ENCODE results near the gene DEXI. TPM values are rescaled to one million over a fixed set of nuclear protein-coding genes. Genes with fewer than 3 reads are reported as not detected.
A peak's percentile ranks its signal among the peaks of the same experiment; 100 is the strongest.

The DEXI gene
- 18.6 TPM for polyA plus RNA-seq (2013)

- peak within 1 kb of the TSS in 1 of 2 experiments; percentile 44 for H3K27ac ChIP-seq (ENCODE audit: insufficient read depth in 1 of 2, low read depth in 1 of 2, low read length in 2 of 2, poor library complexity in 1 of 2, severe bottlenecking in 2 of 2)
- H3K36me3 ChIP-seq (ENCODE audit: control insufficient read depth in 4 of 4, insufficient read depth in 4 of 4, low read length in 3 of 4) = peaks cover 0 to 11% (median 0%) of the 10 kb centered on the region in 4 experiments
- H3K4me1 ChIP-seq (ENCODE audit: control extremely low read depth in 1 of 4, control insufficient read depth in 4 of 4, insufficient read depth in 4 of 4, low read length in 3 of 4) = peaks cover 24 to 73% (median 63%) of the 10 kb centered on the region in 4 experiments
- POLR2A ChIA-PET = no interaction called here
- H3K9me3 ChIP-seq (ENCODE audit: control extremely low read depth in 1 of 5, control insufficient read depth in 4 of 5, insufficient read depth in 2 of 5, low read depth in 1 of 5, low read length in 4 of 5) = no peaks in the 10 kb centered on the region
- 3% methylated on average over 43 of the region's 55 CpGs for WGBS (ENCODE audit: insufficient coverage)
- no peaks in the 10 kb centered on the region for H3K27me3 ChIP-seq (replicated peaks in 2 of 5; ENCODE audit: control insufficient read depth in 4 of 5, insufficient read depth in 5 of 5, low read length in 4 of 5)
- H3K4me3 ChIP-seq (ENCODE audit: control insufficient read depth in 1 of 7, extremely low read depth in 1 of 7, insufficient read depth in 4 of 7, low read depth in 2 of 7, low read length in 6 of 7) = peak within 1 kb of the TSS; percentile 40 to 85 (median 72)
- CTCF ChIA-PET = interaction anchor here (0.7 to 1.4 kb wide), 5 partner anchors 10 to 414 kb away, joined by 3 to 4 read pairs (median 3); no protein-coding TSS in a partner anchor
- peak; percentile 89 to 91 (median 91) for DNase-seq
Observed at GRCh38 chr16:10942352-10943063, at the start of gene DEXI. TSS of gene DEXI (minus strand) at chr16:10942468. CDS start at chr16:10942005, 463 bp downstream.

DNA sequence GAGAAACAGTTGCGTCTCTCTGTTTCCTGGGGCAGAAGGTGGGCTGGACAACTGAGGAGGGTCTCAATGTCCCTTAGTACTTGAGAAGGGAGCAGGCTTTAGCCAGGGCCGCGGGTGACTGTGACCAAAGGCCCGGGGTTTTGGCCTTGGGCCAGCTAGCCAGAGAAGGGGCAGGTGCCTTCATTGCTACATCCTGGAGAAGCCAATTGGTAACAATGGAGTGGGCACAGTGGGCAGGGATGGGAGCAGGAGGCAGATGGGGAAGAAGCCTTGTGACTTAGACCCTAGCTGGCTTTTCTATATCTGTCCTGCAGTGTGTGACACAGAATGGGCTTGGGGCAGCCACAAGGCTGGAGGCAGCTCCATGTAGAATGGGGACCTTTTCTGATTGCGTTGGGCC lies 48.1 kb upstream of the DEXI start:
- peaks cover 2 to 54% (median 29%) of the 10 kb centered on the region in 4 experiments for H3K36me3 ChIP-seq (ENCODE audit: control insufficient read depth in 4 of 4, insufficient read depth in 4 of 4, low read length in 3 of 4)
- ChIA-PET CTCF (interaction anchor here (1.0 kb wide), 1 partner anchor 12 kb away, joined by 3 read pairs; no protein-coding TSS in a partner anchor), POLR2A (no interaction called here)
- H3K27ac ChIP-seq (ENCODE audit: insufficient read depth in 1 of 2, low read depth in 1 of 2, low read length in 2 of 2, poor library complexity in 1 of 2, severe bottlenecking in 2 of 2) = no peak overlapping the region
- H3K4me3 ChIP-seq (ENCODE audit: control insufficient read depth in 1 of 7, extremely low read depth in 1 of 7, insufficient read depth in 4 of 7, low read depth in 2 of 7, low read length in 6 of 7) = no peak overlapping the region
- H3K4me1 ChIP-seq (ENCODE audit: control extremely low read depth in 1 of 4, control insufficient read depth in 4 of 4, insufficient read depth in 4 of 4, low read length in 3 of 4) = peaks cover 10 to 24% (median 19%) of the 10 kb centered on the region in 4 experiments
- WGBS (ENCODE audit: insufficient coverage) = 95% methylated on average over 5 of the region's 5 CpGs
- H3K9me3 ChIP-seq (ENCODE audit: control extremely low read depth in 1 of 5, control insufficient read depth in 4 of 5, insufficient read depth in 2 of 5, low read depth in 1 of 5, low read length in 4 of 5) = no peaks in the 10 kb centered on the region
- no peaks in the 10 kb centered on the region for H3K27me3 ChIP-seq (replicated peaks in 2 of 5; ENCODE audit: control insufficient read depth in 4 of 5, insufficient read depth in 5 of 5, low read length in 4 of 5)
- no peak for DNase-seq

- ChIA-PET CTCF (interaction anchor here (1.0 kb wide), 1 partner anchor 13 kb away, joined by 3 read pairs; no protein-coding TSS in a partner anchor), POLR2A (no interaction called here)
- WGBS (ENCODE audit: insufficient coverage) = 100% methylated on average over 6 of the region's 6 CpGs
- no peak overlapping the region for H3K27ac ChIP-seq (ENCODE audit: insufficient read depth in 1 of 2, low read depth in 1 of 2, low read length in 2 of 2, poor library complexity in 1 of 2, severe bottlenecking in 2 of 2)
- peaks cover 2 to 51% (median 25%) of the 10 kb centered on the region in 4 experiments for H3K36me3 ChIP-seq (ENCODE audit: control insufficient read depth in 4 of 4, insufficient read depth in 4 of 4, low read length in 3 of 4)
- no peak overlapping the region for H3K4me3 ChIP-seq (ENCODE audit: control insufficient read depth in 1 of 7, extremely low read depth in 1 of 7, insufficient read depth in 4 of 7, low read depth in 2 of 7, low read length in 6 of 7)
- DNase-seq = no peak
- H3K4me1 ChIP-seq (ENCODE audit: control extremely low read depth in 1 of 4, control insufficient read depth in 4 of 4, insufficient read depth in 4 of 4, low read length in 3 of 4) = peaks cover 10 to 21% (median 18%) of the 10 kb centered on the region in 4 experiments
- no peaks in the 10 kb centered on the region for H3K27me3 ChIP-seq (replicated peaks in 2 of 5; ENCODE audit: control insufficient read depth in 4 of 5, insufficient read depth in 5 of 5, low read length in 4 of 5)
- no peaks in the 10 kb centered on the region for H3K9me3 ChIP-seq (ENCODE audit: control extremely low read depth in 1 of 5, control insufficient read depth in 4 of 5, insufficient read depth in 2 of 5, low read depth in 1 of 5, low read length in 4 of 5)
Observed at GRCh38 chr16:10989559-10989958, 47.3 kb upstream of the DEXI start.

DNA sequence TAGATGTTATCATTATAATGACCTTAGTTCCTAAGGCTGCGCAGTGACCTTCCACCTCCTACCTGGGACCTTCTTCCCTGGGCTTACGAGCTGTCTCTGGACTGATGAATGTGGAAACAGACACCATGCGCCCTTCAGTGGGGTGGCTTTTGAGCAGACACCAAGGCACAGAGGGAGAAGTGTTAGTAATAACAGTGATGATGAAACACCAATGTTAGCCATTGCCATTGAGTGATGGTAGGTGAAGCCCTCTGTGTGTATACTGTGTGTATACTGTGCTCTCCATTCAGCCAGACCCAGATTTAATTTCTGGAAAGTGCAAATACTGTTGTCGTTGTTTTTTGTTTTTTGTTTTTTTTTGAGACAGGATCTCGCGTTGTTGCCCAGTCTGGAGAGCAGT lies 46.6 kb upstream of the DEXI start:
- ChIA-PET CTCF (no interaction called here), POLR2A (interaction anchor here (0.6 kb wide), 1 partner anchor 41 kb away, joined by 3 read pairs; no protein-coding TSS in a partner anchor)
- no peaks in the 10 kb centered on the region for H3K9me3 ChIP-seq (ENCODE audit: control extremely low read depth in 1 of 5, control insufficient read depth in 4 of 5, insufficient read depth in 2 of 5, low read depth in 1 of 5, low read length in 4 of 5)

DNA sequence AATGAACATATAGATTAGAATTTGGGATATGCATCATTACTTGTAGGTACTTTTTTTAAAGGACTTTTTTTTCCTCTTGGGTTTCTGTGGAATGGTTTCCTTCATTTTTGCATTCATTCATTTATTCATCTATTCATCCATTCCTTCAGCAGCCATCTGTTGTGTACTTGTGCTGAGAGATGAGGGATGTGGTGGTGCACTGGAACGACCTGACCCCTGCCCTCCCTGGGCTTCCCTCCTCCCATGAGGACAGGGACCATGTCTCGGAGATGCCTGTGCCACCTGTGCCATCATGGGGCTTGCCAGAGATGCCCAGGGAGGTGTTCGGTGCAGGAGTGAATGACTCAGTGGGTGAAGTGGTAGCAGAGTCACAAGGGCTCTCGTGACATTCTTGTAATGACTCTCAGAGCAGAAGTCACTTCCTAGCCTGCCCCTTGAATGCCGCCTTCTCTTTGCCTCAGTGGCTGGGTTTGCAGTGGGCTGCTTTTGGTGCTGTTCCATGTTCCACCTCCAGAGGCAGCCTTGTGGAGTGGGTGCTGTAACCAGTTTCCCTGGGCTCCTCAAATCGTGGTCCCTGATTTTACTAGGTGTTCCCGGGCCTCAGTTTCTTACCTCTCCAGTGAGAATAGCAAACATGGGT lies 46.0 kb upstream of the DEXI start:
- Histone ChIP-seq H3K9me3 (ENCODE audit: control extremely low read depth in 1 of 5, control insufficient read depth in 4 of 5, insufficient read depth in 2 of 5, low read depth in 1 of 5, low read length in 4 of 5) (no peaks in the 10 kb centered on the region), H3K27ac (ENCODE audit: insufficient read depth in 1 of 2, low read depth in 1 of 2, low read length in 2 of 2, poor library complexity in 1 of 2, severe bottlenecking in 2 of 2) (no peak overlapping the region), H3K27me3 (replicated peaks in 2 of 5; ENCODE audit: control insufficient read depth in 4 of 5, insufficient read depth in 5 of 5, low read length in 4 of 5) (no peaks in the 10 kb centered on the region), H3K4me1 (ENCODE audit: control extremely low read depth in 1 of 4, control insufficient read depth in 4 of 4, insufficient read depth in 4 of 4, low read length in 3 of 4) (peaks cover 10 to 21% (median 18%) of the 10 kb centered on the region in 4 experiments), H3K4me3 (ENCODE audit: control insufficient read depth in 1 of 7, extremely low read depth in 1 of 7, insufficient read depth in 4 of 7, low read depth in 2 of 7, low read length in 6 of 7) (peak overlapping the region in 1 of 7 experiments; percentile 30), H3K36me3 (ENCODE audit: control insufficient read depth in 4 of 4, insufficient read depth in 4 of 4, low read length in 3 of 4) (peaks cover 7 to 47% (median 21%) of the 10 kb centered on the region in 4 experiments)
- ChIA-PET POLR2A (interaction anchor here (0.6 kb wide), 1 partner anchor 41 kb away, joined by 3 read pairs; no protein-coding TSS in a partner anchor), CTCF (no interaction called here)
- WGBS (ENCODE audit: insufficient coverage) = 50% methylated on average over 2 of the region's 7 CpGs
- no peak for DNase-seq

More for the DNA sequence above, 46.6 kb upstream of the DEXI start:
- H3K27me3 ChIP-seq (replicated peaks in 2 of 5; ENCODE audit: control insufficient read depth in 4 of 5, insufficient read depth in 5 of 5, low read length in 4 of 5) = no peaks in the 10 kb centered on the region
- H3K4me1 ChIP-seq (ENCODE audit: control extremely low read depth in 1 of 4, control insufficient read depth in 4 of 4, insufficient read depth in 4 of 4, low read length in 3 of 4) = peaks cover 10 to 21% (median 18%) of the 10 kb centered on the region in 4 experiments
- no peak overlapping the region for H3K4me3 ChIP-seq (ENCODE audit: control insufficient read depth in 1 of 7, extremely low read depth in 1 of 7, insufficient read depth in 4 of 7, low read depth in 2 of 7, low read length in 6 of 7)
- peaks cover 6 to 48% (median 23%) of the 10 kb centered on the region in 4 experiments for H3K36me3 ChIP-seq (ENCODE audit: control insufficient read depth in 4 of 4, insufficient read depth in 4 of 4, low read length in 3 of 4)
- WGBS (ENCODE audit: insufficient coverage) = 100% methylated on average over 4 of the region's 6 CpGs
- DNase-seq = no peak
- no peak overlapping the region for H3K27ac ChIP-seq (ENCODE audit: insufficient read depth in 1 of 2, low read depth in 1 of 2, low read length in 2 of 2, poor library complexity in 1 of 2, severe bottlenecking in 2 of 2)

GRCh38 chr16:10987361-10988163 lies 45.3 kb upstream of the DEXI start:
- Histone ChIP-seq H3K27ac (ENCODE audit: insufficient read depth in 1 of 2, low read depth in 1 of 2, low read length in 2 of 2, poor library complexity in 1 of 2, severe bottlenecking in 2 of 2) (no peak overlapping the region), H3K36me3 (ENCODE audit: control insufficient read depth in 4 of 4, insufficient read depth in 4 of 4, low read length in 3 of 4) (peaks cover 7 to 44% (median 22%) of the 10 kb centered on the region in 4 experiments), H3K4me1 (ENCODE audit: control extremely low read depth in 1 of 4, control insufficient read depth in 4 of 4, insufficient read depth in 4 of 4, low read length in 3 of 4) (peaks cover 10 to 21% (median 18%) of the 10 kb centered on the region in 4 experiments), H3K9me3 (ENCODE audit: control extremely low read depth in 1 of 5, control insufficient read depth in 4 of 5, insufficient read depth in 2 of 5, low read depth in 1 of 5, low read length in 4 of 5) (no peaks in the 10 kb centered on the region), H3K4me3 (ENCODE audit: control insufficient read depth in 1 of 7, extremely low read depth in 1 of 7, insufficient read depth in 4 of 7, low read depth in 2 of 7, low read length in 6 of 7) (peak overlapping the region in 2 of 7 experiments; percentile 22 to 30), H3K27me3 (replicated peaks in 2 of 5; ENCODE audit: control insufficient read depth in 4 of 5, insufficient read depth in 5 of 5, low read length in 4 of 5) (no peaks in the 10 kb centered on the region)
- peak in 2 of 3 donors; percentile 31 to 50 for DNase-seq
- ChIA-PET CTCF (no interaction called here), POLR2A (no interaction called here)
- WGBS (ENCODE audit: insufficient coverage) = 46% methylated on average over 5 of the region's 11 CpGs
